Head of caudate nucleus (tissue), 42 donors: ENCODE results near the gene RGCC.
A peak's percentile ranks its signal among the peaks of the same experiment; 100 is the strongest.

ENCODE experiments used
- DNase-seq, 42 donors: peaks; one replicate each; pipeline versions ENCODE4 v3.0.0 to v3.0.0-alpha.2; 2020 to 2021; ENCODE audit warnings: mixed read lengths in 7 of 42
- intact Hi-C: fragments of 100-400 bp; cut with DNase I; formaldehyde crosslinking; loops from one replicate; pipeline ENCODE4 v1.15.0; 2022

Gene RGCC

GRCh38 chr13:41467425-41467945, 10.1 kb downstream of the RGCC start:
- intact Hi-C loops: no loop called here
- DNase-seq: peak in 8 of 42 donors; percentile 22 to 64 (median 40)

GRCh38 chr13:41468631-41469030, 11.3 kb downstream of the RGCC start:
- no peak for DNase-seq
- intact Hi-C loops: no loop called here

- intact Hi-C loops: no loop called here
- no peak for DNase-seq
Measured at GRCh38 chr13:41470196-41470595, 12.8 kb downstream of the RGCC start.

GRCh38 chr13:41471785-41472184, 14.4 kb downstream of the RGCC start:
- intact Hi-C loops: no loop called here
- DNase-seq: no peak

GRCh38 chr13:41487222-41487621, 29.9 kb downstream of the RGCC start:
- no peak for DNase-seq
- intact Hi-C loops: no loop called here

- intact Hi-C loops: no loop called here
- peak in 1 of 42 donors; percentile 12 for DNase-seq
Measured at GRCh38 chr13:41488124-41488523, 30.8 kb downstream of the RGCC start.

- intact Hi-C loops: no loop called here
- no peak for DNase-seq
Measured at GRCh38 chr13:41490371-41491015, 33.1 kb downstream of the RGCC start.

- intact Hi-C loops: no loop called here
Measured at GRCh38 chr13:41491436-41491835, 34.1 kb downstream of the RGCC start.

GRCh38 chr13:41492432-41493260, 35.3 kb downstream of the RGCC start:
- intact Hi-C loops: no loop called here
- peak in 1 of 42 donors; percentile 18 for DNase-seq

More at GRCh38 chr13:41491436-41491835, 34.1 kb downstream of the RGCC start:
- DNase-seq: no peak

GRCh38 chr13:41494202-41494601, 36.9 kb downstream of the RGCC start:
- DNase-seq: peak in 1 of 42 donors; percentile 32
- intact Hi-C loops: no loop called here

- intact Hi-C loops: no loop called here
- peak in 1 of 42 donors; percentile 39 for DNase-seq
Measured at GRCh38 chr13:41495044-41495443, 37.7 kb downstream of the RGCC start.

- no peak for DNase-seq
- intact Hi-C loops: no loop called here
Measured at GRCh38 chr13:41496420-41497234, 39.3 kb downstream of the RGCC start.

GRCh38 chr13:41497436-41497835, 40.1 kb downstream of the RGCC start:
- DNase-seq: peak in 1 of 42 donors; percentile 34
- intact Hi-C loops: no loop called here

GRCh38 chr13:41499452-41499851, 42.1 kb downstream of the RGCC start:
- DNase-seq: peak in 1 of 42 donors; percentile 27
- intact Hi-C loops: no loop called here

- intact Hi-C loops: no loop called here
Measured at GRCh38 chr13:41500511-41500910, 43.2 kb downstream of the RGCC start.

GRCh38 chr13:41501281-41501680, 43.9 kb downstream of the RGCC start:
- no peak for DNase-seq

More at GRCh38 chr13:41500511-41500910, 43.2 kb downstream of the RGCC start:
- DNase-seq: peak in 1 of 42 donors; percentile 34

GRCh38 chr13:41502031-41502430, 44.7 kb downstream of the RGCC start:
- DNase-seq: peak in 1 of 42 donors; percentile 24

More at GRCh38 chr13:41501281-41501680, 43.9 kb downstream of the RGCC start:
- intact Hi-C loops: no loop called here

GRCh38 chr13:41502673-41503072, 45.3 kb downstream of the RGCC start:
- DNase-seq: peak in 1 of 42 donors; percentile 27
- intact Hi-C loops: no loop called here

More at GRCh38 chr13:41502031-41502430, 44.7 kb downstream of the RGCC start:
- intact Hi-C loops: no loop called here

- intact Hi-C loops: no loop called here
- peak in 1 of 42 donors; percentile 31 for DNase-seq
Measured at GRCh38 chr13:41503356-41503755, 46.0 kb downstream of the RGCC start.
